ENCODE measurements around the gene RAB6A.

DNA sequence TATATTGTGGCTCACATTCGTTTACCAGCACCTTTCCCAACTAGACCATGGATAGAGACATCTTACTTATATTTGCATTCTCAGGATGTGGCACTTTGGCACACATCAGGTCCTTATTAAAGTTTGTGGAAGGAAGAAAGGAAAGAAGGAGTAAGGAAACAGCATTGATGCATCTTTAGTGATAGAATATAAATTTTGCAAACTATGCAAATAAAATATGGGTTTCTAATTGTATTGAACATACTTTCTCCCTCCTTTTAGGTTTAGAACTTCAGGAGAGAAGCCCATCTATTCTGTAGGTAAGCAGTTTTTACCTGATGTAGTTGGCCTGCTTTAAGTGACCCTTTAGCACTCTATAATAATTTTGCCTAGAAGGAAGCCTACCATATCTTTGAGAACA lies 47.2 kb upstream of the RAB6A start:
- TF ChIP-seq, protein P1, sequence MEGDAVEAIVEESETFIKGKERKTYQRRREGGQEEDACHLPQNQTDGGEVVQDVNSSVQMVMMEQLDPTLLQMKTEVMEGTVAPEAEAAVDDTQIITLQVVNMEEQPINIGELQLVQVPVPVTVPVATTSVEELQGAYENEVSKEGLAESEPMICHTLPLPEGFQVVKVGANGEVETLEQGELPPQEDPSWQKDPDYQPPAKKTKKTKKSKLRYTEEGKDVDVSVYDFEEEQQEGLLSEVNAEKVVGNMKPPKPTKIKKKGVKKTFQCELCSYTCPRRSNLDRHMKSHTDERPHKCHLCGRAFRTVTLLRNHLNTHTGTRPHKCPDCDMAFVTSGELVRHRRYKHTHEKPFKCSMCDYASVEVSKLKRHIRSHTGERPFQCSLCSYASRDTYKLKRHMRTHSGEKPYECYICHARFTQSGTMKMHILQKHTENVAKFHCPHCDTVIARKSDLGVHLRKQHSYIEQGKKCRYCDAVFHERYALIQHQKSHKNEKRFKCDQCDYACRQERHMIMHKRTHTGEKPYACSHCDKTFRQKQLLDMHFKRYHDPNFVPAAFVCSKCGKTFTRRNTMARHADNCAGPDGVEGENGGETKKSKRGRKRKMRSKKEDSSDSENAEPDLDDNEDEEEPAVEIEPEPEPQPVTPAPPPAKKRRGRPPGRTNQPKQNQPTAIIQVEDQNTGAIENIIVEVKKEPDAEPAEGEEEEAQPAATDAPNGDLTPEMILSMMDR (IDR thresholded peaks at IDR 0.05; ENCODE audit: low read depth, low read length, poor library complexity, severe bottlenecking), result no peak
- no peak for TF ChIP-seq EZH2phosphoT487 (IDR thresholded peaks at IDR 0.05; ENCODE audit: borderline replicate concordance, low read length)
